Testis (tissue), 2 donors: ENCODE measurements around the gene GHDC.

Experiments used
- POLR2A ChIP-seq: fragments of 450-650 bp; IDR thresholded peaks from one replicate; pipeline ENCODE4 v1.6.1; 2017; ENCODE audit warnings: antibody characterized with exemption, mild to moderate bottlenecking, moderate library complexity
- TF ChIP-seq, protein P1 (sequence below), 3 experiments: fragments of 450-650 bp in 2 of 3; fragments of 200-600 bp in 1 of 3; sonication (generic) in 1 of 3; IDR thresholded peaks; one replicate each; pipeline ENCODE4 v1.5.1; 2016 to 2019; ENCODE audit warnings: antibody characterized with exemption in 3 of 3, mild to moderate bottlenecking in 2 of 3, moderate library complexity in 1 of 3

- TF ChIP-seq, protein P1, sequence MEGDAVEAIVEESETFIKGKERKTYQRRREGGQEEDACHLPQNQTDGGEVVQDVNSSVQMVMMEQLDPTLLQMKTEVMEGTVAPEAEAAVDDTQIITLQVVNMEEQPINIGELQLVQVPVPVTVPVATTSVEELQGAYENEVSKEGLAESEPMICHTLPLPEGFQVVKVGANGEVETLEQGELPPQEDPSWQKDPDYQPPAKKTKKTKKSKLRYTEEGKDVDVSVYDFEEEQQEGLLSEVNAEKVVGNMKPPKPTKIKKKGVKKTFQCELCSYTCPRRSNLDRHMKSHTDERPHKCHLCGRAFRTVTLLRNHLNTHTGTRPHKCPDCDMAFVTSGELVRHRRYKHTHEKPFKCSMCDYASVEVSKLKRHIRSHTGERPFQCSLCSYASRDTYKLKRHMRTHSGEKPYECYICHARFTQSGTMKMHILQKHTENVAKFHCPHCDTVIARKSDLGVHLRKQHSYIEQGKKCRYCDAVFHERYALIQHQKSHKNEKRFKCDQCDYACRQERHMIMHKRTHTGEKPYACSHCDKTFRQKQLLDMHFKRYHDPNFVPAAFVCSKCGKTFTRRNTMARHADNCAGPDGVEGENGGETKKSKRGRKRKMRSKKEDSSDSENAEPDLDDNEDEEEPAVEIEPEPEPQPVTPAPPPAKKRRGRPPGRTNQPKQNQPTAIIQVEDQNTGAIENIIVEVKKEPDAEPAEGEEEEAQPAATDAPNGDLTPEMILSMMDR (IDR thresholded peaks at IDR 0.05) = no peak
- no peak for TF ChIP-seq POLR2A
Measured at GRCh38 chr17:42174126-42174783, 20.0 kb downstream of the GHDC start.
